ENCODE measurements around the gene TULP4.

Gene TULP4

GRCh38 chr6:158303210-158303731, 9.0 kb upstream of the TULP4 start:
- no peak overlapping the region for H3K27ac ChIP-seq
- DNase-seq (ENCODE audit: low read depth, low spot score): no peak
- no peaks in the 10 kb centered on the region for H3K9me3 ChIP-seq (ENCODE audit: low read depth, low read length)
- TF ChIP-seq EZH2 (IDR thresholded peaks at IDR 0.05): no peak
- no peak for TF ChIP-seq POLR2AphosphoS5 (IDR thresholded peaks at IDR 0.05; ENCODE audit: borderline replicate concordance, low read depth, low read length)
- no peak for TF ChIP-seq FOXP2 (optimal IDR thresholded peaks at IDR 0.05; ENCODE audit: control extremely low read depth, extremely low read length, insufficient read depth)
- H3K9ac ChIP-seq (ENCODE audit: insufficient read length): no peak overlapping the region
- no peaks in the 10 kb centered on the region; the same call in 1 of the 2 replicates for H3K36me3 ChIP-seq (ENCODE audit: insufficient read depth, low read length)
- no peak overlapping the region for H3K4me3 ChIP-seq

GRCh38 chr6:158304254-158304653, 8.0 kb upstream of the TULP4 start:
- no peak for DNase-seq (ENCODE audit: low read depth, low spot score)
- H3K9me3 ChIP-seq (ENCODE audit: low read depth, low read length): no peaks in the 10 kb centered on the region
- H3K27ac ChIP-seq: no peak overlapping the region
- no peak overlapping the region for H3K9ac ChIP-seq (ENCODE audit: insufficient read length)
- no peaks in the 10 kb centered on the region for H3K36me3 ChIP-seq (ENCODE audit: insufficient read depth, low read length)
- H3K4me3 ChIP-seq: no peak overlapping the region
- TF ChIP-seq EZH2 (IDR thresholded peaks at IDR 0.05): no peak

- TF ChIP-seq POLR2AphosphoS5 (IDR thresholded peaks at IDR 0.05; ENCODE audit: borderline replicate concordance, low read depth, low read length): no peak
- TF ChIP-seq FOXP2 (optimal IDR thresholded peaks at IDR 0.05; ENCODE audit: control extremely low read depth, extremely low read length, insufficient read depth): no peak
- TF ChIP-seq EZH2 (IDR thresholded peaks at IDR 0.05): no peak
- H3K4me3 ChIP-seq: no peak overlapping the region
- H3K27ac ChIP-seq: no peak overlapping the region
- no peaks in the 10 kb centered on the region for H3K9me3 ChIP-seq (ENCODE audit: low read depth, low read length)
- H3K36me3 ChIP-seq (ENCODE audit: insufficient read depth, low read length): peaks cover 23% of the 10 kb centered on the region
- DNase-seq (ENCODE audit: low read depth, low spot score): no peak
- H3K9ac ChIP-seq (ENCODE audit: insufficient read length): no peak overlapping the region
These were observed 2.5 kb upstream of the TULP4 start for GRCh38 chr6:158309814-158310213.

- H3K4me3 ChIP-seq: no peak overlapping the region
- H3K27ac ChIP-seq: 0 out of 2 replicates have a peak overlapping the region, but pooled peaks have one; percentile 8
- H3K9me3 ChIP-seq (ENCODE audit: low read depth, low read length): no peaks in the 10 kb centered on the region
- no peak overlapping the region for H3K9ac ChIP-seq (ENCODE audit: insufficient read length)
- H3K36me3 ChIP-seq (ENCODE audit: insufficient read depth, low read length): peaks cover 37% of the 10 kb centered on the region
- DNase-seq (ENCODE audit: low read depth, low spot score): no peak
- no peak for TF ChIP-seq FOXP2 (optimal IDR thresholded peaks at IDR 0.05; ENCODE audit: control extremely low read depth, extremely low read length, insufficient read depth)
- no peak for TF ChIP-seq EZH2 (IDR thresholded peaks at IDR 0.05)
- TF ChIP-seq POLR2AphosphoS5 (IDR thresholded peaks at IDR 0.05; ENCODE audit: borderline replicate concordance, low read depth, low read length): no peak
These were observed 1.1 kb upstream of the TULP4 start for GRCh38 chr6:158311193-158311592.

GRCh38 chr6:158311626-158312025, 639 bp upstream of the TULP4 start:
- Histone ChIP-seq H3K9ac (ENCODE audit: insufficient read length) (no peak overlapping the region), H3K4me3 (no peak overlapping the region), H3K27ac (0 out of 2 replicates have a peak overlapping the region, but pooled peaks have one; percentile 8), H3K36me3 (ENCODE audit: insufficient read depth, low read length) (peaks cover 41% of the 10 kb centered on the region), H3K9me3 (ENCODE audit: low read depth, low read length) (no peaks in the 10 kb centered on the region)
- no peak for TF ChIP-seq POLR2AphosphoS5 (IDR thresholded peaks at IDR 0.05; ENCODE audit: borderline replicate concordance, low read depth, low read length)
- DNase-seq (ENCODE audit: low read depth, low spot score): no peak

GRCh38 chr6:158312672-158313397, 570 bp downstream of the TULP4 start:
- Histone ChIP-seq H3K9ac (ENCODE audit: insufficient read length) (no peak overlapping the region), H3K27ac (peak overlapping the region; percentile 57), H3K9me3 (ENCODE audit: low read depth, low read length) (no peaks in the 10 kb centered on the region), H3K36me3 (ENCODE audit: insufficient read depth, low read length) (peaks cover 45% of the 10 kb centered on the region), H3K4me3 (no peak overlapping the region)
- TF ChIP-seq EZH2 (IDR thresholded peaks at IDR 0.05) (no peak), FOXP2 (optimal IDR thresholded peaks at IDR 0.05; ENCODE audit: control extremely low read depth, extremely low read length, insufficient read depth) (no peak), POLR2AphosphoS5 (IDR thresholded peaks at IDR 0.05; ENCODE audit: borderline replicate concordance, low read depth, low read length) (no peak)
- DNase-seq (ENCODE audit: low read depth, low spot score): no peak

- peaks cover 45% of the 10 kb centered on the region for H3K36me3 ChIP-seq (ENCODE audit: insufficient read depth, low read length)
- H3K9ac ChIP-seq (ENCODE audit: insufficient read length): no peak overlapping the region
- no peaks in the 10 kb centered on the region for H3K9me3 ChIP-seq (ENCODE audit: low read depth, low read length)
- no peak for TF ChIP-seq EZH2 (IDR thresholded peaks at IDR 0.05)
- no peak for TF ChIP-seq FOXP2 (optimal IDR thresholded peaks at IDR 0.05; ENCODE audit: control extremely low read depth, extremely low read length, insufficient read depth)
- TF ChIP-seq POLR2AphosphoS5 (IDR thresholded peaks at IDR 0.05; ENCODE audit: borderline replicate concordance, low read depth, low read length): no peak
- no peak for DNase-seq (ENCODE audit: low read depth, low spot score)
- no peak overlapping the region for H3K27ac ChIP-seq
- H3K4me3 ChIP-seq: no peak overlapping the region
These were observed 1.7 kb downstream of the TULP4 start for GRCh38 chr6:158313989-158314388.

- H3K27ac ChIP-seq: no peak overlapping the region
- no peak for DNase-seq (ENCODE audit: low read depth, low spot score)
- no peak overlapping the region for H3K4me3 ChIP-seq
- H3K9ac ChIP-seq (ENCODE audit: insufficient read length): no peak overlapping the region
- no peaks in the 10 kb centered on the region for H3K9me3 ChIP-seq (ENCODE audit: low read depth, low read length)
- TF ChIP-seq FOXP2 (optimal IDR thresholded peaks at IDR 0.05; ENCODE audit: control extremely low read depth, extremely low read length, insufficient read depth) (no peak), EZH2 (IDR thresholded peaks at IDR 0.05) (no peak), POLR2AphosphoS5 (IDR thresholded peaks at IDR 0.05; ENCODE audit: borderline replicate concordance, low read depth, low read length) (no peak)
- peaks cover 45% of the 10 kb centered on the region for H3K36me3 ChIP-seq (ENCODE audit: insufficient read depth, low read length)
These were observed 2.5 kb downstream of the TULP4 start for GRCh38 chr6:158314737-158315136.

GRCh38 chr6:158316022-158316421, 3.8 kb downstream of the TULP4 start:
- TF ChIP-seq FOXP2 (optimal IDR thresholded peaks at IDR 0.05; ENCODE audit: control extremely low read depth, extremely low read length, insufficient read depth): no peak
- TF ChIP-seq EZH2 (IDR thresholded peaks at IDR 0.05): no peak
- TF ChIP-seq POLR2AphosphoS5 (IDR thresholded peaks at IDR 0.05; ENCODE audit: borderline replicate concordance, low read depth, low read length): no peak
- Histone ChIP-seq H3K36me3 (ENCODE audit: insufficient read depth, low read length) (peaks cover 45% of the 10 kb centered on the region), H3K27ac (no peak overlapping the region)

More at GRCh38 chr6:158316022-158316421, 3.8 kb downstream of the TULP4 start:
- no peak for DNase-seq (ENCODE audit: low read depth, low spot score)
- no peak overlapping the region for H3K9ac ChIP-seq (ENCODE audit: insufficient read length)
- H3K9me3 ChIP-seq (ENCODE audit: low read depth, low read length): no peaks in the 10 kb centered on the region
- no peak overlapping the region for H3K4me3 ChIP-seq

All from SK-N-MC (cell line).